HG03135 (cell line): Measurements from ENCODE around the gene CASP1.
A peak's percentile ranks its signal among the peaks of the same experiment; 100 is the strongest.
"Not testable (repeated sequence)": the region's sequence is repeated elsewhere in the genome, so short reads cannot be mapped to it uniquely, and the experiment has no call there.

Experiments
- ATAC-seq: cut with Tn5 transposase; IDR thresholded peaks from one replicate; pipeline ENCODE4 v1.9.1; 2021; ENCODE audit warnings: mild to moderate bottlenecking, moderate library complexity; ENCODE audit not compliant: unreplicated experiment

The CASP1 gene

DNA sequence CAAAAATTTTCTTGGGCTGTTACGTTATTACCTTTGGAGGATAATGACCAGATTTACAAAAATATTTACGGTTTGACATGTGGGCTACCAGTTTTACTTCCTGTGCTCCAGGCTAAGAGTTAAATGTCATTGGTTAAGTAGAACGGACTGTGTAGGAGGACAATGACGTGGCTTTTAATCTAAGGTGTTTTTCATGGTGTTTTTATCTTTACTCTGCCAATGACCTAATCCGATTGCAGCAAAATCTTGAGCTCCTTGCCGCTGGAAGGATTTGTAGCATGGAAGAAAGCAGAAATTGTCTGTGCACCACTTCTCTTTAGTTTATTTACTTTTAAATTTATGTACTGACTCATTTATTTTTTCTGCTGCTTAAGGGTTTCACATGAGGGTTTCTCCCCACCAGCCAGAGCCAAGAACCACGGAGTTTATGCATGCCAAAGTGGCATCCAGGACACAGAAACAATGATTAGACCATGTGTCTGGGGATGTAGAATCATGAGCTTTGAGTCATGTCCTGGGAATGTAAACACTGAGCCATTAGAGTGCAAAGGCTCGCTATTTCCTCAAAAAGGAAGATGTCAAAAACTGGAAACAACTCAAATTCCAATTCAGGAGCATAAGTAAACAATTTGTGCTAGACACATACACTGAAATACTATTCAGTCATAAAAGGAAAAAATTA lies 12.1 kb upstream of the CASP1 start:
- ATAC-seq: no peak

DNA sequence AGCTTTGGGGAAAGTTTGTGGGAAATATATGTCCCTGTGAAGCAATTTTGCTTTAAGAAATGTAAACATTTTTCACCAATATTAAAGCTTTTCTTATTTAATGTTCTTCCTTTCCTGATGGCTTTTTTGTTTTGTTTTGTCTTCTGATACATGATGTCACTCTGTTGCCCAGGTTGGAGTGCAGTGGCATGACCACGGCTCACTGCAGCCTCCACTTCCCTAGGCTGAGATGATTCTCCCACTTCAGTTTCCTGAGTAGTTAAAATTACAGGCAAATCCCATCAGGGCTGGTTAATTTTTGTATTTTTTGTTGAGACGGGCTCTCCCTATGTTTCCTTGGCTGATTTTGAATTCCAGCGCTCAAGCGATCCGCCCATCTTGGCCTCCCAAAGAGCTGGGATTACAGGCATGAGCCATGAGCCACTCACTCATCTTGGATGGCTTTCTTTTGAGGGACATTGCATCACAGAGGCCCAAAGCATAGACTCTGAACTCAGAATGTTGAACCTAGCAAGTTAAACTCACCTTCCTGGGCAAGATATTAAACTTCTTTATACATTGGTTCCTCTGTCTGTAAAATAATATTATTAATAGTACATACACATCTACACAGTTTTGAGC lies 10.8 kb upstream of the CASP1 start:
- ATAC-seq: no peak

DNA sequence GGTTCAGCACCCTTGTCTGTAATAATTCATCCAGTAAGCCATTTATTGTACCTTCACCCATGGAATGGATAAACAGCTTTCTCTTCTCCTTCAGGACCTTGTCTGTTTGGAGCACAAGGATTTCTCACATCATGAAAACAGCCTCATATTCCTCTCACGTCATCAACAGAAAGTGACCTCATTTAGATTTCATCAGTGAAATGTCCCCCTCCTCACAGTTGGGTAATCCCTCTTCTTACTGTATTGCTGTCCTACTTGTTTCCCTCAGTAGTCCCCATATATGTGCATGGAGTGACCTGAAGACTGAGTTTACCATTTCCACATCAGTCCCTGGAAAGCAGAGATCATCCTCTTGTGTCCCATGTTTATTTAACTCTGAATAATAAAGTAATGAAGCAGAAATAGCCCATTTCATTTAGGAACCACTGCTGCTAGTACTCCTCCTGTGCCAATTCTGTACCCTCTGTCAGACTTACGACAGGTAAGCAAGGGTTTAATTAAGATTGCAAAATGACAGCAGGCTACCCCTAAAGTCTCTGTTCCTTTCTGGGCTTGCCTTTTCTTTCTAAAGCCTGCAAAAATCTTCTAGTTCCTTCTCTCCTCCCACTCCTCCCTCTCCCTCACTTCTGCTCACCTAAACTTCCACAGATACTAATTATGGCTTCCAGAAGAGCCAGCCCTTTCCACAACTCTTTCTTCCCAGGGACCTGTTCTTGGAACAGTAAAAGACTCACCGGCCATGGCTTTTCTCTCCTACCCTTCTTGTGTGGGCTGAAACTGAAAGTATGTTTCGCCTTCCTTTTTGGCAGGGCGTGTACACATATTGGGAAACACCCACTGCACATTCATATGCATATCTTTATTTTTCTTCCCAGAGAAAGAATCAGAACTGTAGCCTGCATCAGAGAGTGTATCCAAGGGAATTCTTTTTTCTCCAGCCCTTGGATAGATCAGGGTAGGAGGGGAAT lies 9.9 kb upstream of the CASP1 start, which contains the start of gene CARD16:
Gene CARD16, minus strand, starts transcription at position 779 of the 968 bp plus-strand sequence. Its CDS starts 38 bp downstream, at position 741.
- peak; percentile 100 for ATAC-seq

DNA sequence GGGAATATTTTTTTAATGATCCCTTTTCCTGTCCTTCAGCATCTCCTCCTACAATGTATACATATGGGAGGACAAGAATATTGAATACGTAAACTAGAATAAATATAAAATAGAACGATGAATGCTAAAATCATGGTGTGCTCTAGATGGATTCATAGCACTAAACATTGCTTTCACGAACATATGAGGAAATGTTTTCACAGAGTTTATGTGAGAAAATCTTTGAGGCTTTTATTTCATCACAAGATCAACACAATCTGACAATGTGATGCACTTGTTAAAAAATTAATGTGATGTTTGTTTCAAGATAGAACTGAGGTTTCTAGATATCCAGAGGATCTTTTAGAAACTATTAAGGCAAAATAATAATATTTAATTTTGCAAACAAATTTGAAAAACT lies 7.2 kb upstream of the CASP1 start:
- no peak for ATAC-seq

DNA sequence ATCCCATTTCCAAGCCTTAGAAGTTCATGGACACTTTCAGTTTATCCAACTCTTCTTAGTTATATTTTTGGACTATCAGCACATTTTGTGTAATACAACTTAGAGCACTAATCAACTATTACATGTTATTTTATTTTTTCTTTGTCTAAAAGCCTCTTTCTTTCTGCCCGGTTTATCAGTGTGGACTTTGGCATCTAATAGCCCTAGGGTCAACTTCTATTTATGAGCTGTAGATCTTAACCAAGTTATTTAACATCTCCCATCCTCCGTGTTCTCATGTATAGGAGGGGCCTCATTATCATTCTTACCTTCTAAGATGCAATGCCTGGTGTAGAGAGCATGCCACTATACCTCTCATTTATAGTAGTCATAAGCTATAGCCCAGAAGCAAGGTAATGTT lies 5.8 kb upstream of the CASP1 start:
- ATAC-seq: no peak

DNA sequence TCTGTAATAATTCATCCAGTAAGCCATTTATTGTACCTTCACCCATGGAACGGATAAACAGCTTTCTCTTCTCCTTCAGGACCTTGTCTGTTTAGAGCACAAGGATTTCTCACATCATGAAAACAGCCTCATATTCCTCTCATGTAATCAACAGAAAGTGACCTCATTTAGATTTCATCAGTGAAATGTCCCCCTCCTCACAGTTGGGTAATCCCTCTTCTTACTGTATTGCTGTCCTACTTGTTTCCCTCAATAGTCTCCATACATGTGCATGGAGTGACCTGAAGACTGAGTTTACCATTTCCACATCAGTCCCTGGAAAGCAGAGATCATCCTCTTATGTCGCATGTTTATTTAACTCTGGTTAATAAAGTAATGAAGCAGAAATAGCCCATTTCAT lies 556 bp downstream of the CASP1 start:
- ATAC-seq: not testable (repeated sequence)

DNA sequence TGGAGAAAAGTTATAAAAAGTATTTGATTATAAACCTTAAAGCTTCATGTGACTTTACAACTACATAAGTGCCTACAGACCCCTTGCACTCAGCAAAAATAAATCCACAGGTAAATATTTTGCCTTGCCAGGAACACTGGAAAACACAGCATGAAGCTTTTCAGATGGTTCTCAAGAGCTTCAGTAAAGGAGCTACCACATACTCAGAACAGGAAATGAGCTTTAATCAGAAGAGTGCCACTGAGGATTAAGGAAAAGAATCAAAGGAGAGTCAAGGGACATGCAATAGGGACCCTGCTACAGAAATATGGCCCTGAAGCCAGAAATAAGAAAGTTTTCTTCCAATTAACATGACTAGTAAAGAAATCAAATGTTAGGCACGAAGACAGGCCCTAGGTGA lies 1.2 kb downstream of the CASP1 start:
- no peak for ATAC-seq

DNA sequence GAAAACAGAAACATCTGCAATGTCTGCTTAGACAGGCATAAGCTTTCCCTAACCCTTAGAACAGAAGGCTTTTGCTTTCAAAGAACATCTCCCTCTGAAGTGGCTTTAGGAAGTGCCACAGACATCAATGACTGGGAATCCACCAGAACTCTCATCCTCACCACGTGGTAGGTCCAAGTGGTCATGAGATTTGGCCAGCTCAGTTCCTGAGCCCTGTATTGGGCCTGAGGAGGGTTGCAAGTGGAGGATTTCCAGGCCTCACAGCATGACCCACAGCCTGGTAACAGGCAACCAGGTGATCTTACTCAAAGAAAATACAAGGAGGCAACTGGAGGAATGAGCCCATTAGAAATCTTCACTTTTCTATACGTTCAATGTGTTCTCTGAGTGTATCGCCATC lies 1.6 kb downstream of the CASP1 start:
- no peak for ATAC-seq

DNA sequence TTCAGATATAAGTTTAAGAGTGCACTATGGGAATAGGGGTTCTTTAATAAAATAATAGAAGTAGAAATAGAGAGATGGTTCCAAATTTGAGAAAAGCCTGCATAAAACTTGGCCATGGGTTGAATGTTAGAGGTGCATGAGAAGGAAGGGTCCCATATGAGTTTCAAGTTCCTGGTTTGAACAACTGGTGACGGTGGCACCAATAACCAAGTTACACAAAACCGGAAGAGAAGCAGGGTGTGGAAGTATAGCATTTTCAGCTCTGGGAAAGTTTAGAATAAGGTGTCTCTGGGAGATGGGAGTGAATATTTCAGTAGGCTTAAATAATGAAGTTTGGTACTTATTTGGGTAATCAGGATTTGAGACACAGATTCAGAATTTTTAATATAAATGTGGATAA lies 2.4 kb downstream of the CASP1 start:
- ATAC-seq: no peak

DNA sequence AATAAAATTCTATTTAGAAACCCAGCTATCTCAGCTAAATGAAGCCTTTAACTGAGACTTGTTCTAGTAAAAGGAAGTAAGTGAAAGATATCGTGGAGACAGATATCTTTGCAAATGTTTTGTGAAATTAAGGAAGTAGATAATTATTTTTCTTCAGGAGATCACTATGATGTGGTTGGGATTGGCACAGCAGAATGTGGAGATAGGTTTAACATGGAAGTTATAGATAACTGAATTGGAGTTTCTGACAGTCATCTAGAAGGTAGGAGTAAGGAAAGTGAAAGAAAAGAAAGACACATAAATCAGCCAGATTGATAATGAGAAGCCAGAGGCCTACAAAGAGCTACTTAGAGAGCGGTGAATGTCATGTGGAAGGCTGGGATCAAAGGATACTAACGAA lies 7.3 kb downstream of the CASP1 start:
- no peak for ATAC-seq

DNA sequence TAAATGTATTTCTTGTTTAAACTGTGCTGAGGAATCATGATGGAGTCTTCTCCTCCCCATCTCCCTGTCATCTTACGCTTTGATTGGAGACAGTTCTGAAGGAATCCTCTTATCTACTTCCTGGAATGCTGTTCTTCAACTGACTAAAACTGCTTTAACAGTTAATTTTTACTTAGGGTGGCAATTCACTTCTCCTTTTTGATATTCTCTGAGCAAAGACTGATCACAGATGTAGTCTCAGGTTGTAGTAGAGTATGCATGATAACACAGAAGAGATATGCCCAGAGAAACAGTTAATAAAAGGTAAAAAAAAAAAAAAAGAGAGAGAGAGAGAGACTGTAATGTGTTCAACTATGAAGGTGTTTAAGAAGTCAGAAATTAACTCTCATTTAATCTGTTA lies 10.6 kb downstream of the CASP1 start:
- ATAC-seq: no peak

DNA sequence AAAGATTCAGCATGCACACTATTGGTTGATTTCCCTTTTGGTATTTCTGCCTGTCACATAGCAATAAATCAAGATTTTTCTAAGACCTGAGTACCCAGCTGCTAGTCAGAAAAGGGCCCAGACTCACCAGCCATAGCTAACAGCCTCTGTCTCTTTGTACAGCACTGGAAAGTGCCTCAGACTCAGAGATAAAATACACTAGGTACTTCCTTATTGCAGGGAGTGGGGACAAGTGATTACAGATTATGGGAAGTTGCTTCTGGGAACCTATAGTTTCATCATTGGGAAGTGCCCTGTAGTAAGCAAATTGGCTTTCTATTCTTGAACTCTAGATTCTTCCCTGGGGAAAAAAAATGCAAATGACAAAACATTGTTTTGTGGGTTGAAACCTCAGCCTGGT lies 11.9 kb downstream of the CASP1 start, which contains the start of gene CASP5:
Gene CASP5, minus strand, starts transcription at position 166 of the 400 bp plus-strand sequence. Its CDS starts 32 bp downstream, at position 134.
- ATAC-seq: no peak

DNA sequence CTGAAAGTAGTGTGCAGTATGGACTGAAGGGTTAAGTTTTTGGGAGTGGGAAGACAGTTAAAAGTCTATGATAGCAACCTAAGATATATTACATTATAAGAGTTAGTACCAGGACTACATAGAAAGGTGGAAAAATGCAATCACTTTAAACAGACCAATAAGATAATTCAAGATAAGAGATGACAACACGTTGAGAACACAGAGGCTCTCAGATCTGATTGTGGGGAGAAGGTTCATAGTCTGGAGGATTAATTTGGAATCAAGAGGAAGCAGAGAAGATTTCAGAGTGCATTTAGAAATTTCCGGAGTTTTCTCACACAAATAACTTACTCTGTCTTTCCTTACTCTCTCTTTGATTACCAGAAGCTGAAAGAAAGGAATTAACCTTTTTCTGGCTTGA lies 12.4 kb downstream of the CASP1 start:
- no peak for ATAC-seq

DNA sequence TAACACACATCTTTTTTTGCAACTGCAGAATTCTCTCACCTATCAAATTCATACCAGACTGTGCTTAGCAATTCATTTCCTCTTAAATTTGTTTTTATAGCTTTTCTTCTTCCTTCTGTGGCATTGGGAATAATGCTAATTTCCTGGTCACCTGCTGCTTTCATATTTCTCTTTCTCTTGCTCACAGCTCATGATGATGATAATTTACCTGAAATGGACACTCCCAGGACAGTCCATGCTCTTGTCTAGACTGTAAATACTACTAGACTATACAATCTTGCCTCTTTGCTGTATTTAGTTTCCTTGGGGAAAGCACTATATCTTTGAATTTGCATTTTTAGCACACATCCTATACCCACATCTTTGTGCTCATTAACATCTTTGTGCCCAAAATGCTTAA lies 27.5 kb downstream of the CASP1 start:
- ATAC-seq: no peak

DNA sequence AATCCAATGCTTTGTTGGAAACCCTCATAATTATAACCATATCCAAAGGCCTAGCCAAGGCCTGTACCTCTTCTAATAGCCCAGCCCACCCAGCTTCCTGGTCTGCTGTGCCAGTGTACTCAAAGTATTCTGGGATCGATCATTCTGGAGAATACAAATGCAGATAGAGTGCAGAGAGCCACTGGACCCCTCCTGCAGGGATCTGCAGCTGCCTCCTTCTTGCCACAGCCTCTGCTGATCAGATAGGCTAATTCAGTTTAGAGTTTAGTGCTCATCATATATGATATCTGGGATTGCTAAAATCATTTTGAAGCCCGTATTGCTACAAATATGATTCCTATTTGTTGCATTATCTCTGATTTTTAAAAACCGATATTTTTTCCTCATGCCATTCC lies 29.5 kb downstream of the CASP1 start:
- ATAC-seq: no peak

DNA sequence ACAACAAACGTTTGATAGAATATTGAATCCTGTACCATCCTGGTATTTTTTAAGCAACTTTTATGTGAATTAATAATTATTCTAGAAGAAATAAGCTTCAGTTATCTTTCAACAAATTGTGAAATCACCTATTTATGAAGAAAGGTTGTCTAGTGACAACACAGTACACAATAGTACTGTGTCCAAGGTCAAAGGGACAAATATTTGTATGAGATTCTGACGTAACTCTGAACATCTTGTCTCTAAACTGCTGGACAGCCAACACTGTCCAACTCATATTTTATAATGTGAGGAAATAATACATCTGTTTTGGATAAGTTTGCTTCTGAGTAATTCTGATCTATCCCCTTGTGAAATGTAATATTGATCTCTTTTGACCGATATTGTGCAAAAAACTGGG lies 30.9 kb downstream of the CASP1 start:
- no peak for ATAC-seq

DNA sequence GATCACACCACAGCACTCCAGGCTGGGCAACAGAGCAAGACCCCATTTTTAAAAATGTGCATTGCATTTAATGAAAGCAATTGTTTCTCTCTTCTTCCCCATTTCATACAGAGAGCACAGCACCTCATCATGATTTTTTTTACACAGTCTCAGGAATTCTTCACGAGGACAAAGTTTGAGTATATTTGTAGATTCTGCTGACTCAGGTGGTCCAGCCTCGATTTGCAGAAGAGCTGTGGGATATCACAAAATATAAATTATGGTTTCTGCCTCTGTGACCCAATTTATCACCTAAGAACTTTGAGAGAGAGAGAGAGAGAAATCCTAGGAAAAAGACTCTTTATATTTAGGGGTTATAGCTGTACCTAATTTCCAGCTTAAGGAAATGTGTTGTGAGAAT lies 31.8 kb downstream of the CASP1 start:
- no peak for ATAC-seq

DNA sequence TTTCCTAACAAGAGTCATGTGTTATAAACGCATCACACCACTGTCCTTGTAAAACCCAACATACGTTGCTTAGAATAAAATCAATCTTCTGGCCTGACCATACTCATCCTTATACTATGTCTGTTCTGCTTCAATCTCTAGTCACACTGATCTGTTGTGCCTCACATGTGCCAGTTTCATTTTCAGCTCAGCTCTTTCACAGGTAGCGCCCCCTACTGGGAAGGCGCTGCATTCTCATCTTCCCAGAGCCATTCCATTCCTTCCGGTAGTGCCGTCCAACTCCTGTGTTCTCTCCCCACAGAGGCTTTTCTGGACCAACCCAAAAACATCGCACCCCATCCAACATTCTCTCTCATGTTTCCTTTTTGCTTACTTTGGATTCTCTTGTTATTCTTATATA lies 34.1 kb downstream of the CASP1 start:
- no peak for ATAC-seq

DNA sequence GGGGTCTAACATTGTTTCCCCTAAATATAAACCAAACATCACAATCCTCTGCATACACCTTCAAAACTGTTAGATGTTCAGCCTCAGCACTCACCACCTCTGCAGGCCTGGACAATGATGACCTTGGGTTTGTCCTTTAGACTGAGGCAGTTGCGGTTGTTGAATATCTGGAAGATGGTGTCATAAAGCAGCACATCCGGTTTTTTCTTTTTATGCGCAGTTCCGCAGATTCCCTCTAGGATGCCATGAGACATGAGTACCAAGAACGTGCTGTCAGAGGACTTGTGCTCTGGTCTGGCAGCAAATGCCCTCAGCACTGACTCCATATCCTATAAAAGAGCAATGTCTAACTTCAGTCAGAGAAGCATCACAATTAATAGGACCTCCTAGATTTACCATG lies 34.8 kb downstream of the CASP1 start:
- ATAC-seq: no peak

DNA sequence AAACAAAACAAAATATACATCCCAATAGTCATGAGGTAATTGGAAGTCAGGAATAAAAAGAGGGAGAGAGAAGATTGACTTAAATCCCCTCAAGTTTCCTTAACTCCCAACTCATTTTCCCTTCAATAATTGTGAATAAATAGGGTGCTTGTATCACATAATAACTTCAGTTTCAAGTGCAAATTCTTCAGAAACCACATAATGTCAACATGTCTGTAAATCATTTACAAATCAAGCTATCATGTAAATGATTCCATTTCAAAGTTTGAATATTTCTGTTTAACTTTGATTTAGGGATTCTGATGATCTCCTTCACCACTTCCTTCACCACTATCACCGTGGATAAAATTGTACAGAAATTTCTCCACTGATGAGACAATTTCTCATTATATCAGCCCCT lies 35.2 kb downstream of the CASP1 start:
- ATAC-seq: no peak

DNA sequence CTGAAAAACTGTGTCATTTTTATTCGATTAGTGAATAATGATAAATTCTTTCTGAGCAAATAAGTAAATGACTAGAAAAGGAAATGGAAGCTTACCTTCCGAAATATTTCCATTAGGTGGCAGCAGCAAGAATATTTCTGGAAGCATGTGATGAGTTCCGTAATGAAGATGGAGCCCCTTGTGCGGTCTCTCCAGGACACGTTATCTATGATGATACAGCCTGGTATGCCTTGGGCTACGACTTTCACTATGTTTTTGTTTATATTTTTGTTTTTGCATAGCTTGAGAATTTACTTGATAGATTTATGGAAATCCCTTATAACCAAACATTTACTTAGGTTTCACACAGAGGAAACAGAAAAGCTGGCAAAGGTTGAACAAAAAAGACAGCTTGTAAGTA lies 37.7 kb downstream of the CASP1 start:
- ATAC-seq: no peak

DNA sequence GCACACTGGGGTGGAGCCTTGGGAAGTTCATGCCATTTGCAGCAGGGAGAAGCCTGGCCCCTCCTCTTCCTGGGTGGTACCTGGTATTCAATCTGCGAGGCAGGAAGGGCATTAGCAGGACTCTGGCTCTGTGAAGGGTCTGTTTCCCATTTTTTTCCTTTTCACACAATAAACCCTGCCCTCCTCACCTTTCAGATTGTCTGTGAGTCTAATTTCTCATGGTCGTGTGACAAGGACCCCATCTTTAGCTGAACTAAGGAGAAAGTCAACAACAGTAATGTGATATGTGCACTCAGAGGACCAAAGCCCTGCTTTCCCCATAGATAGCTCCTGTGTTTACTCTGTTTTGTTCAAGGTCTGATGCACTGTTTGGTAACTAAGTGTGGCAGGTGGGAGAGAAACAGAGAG lies 39.9 kb downstream of the CASP1 start:
- ATAC-seq: no peak
